GM12878 (cell line): ENCODE results near the gene TPK1. TPM values are rescaled to one million over a fixed set of nuclear protein-coding genes. Genes with fewer than 3 reads are reported as not detected.

Experiments used
- ATAC-seq: fragments of 200-7000 bp; cut with Tn5 transposase; 3 replicates; pipeline ENCODE4 v1.9.1; 2020; ENCODE audit warnings: mild to moderate bottlenecking, moderate library complexity
- BruUV-seq: library from RNA; stranded (reverse); fragments of 400-500 nt; replicated peaks from 2 replicates; lab custom pipeline; 2021; lab: Mats Ljungman, UMichigan
- CTCF ChIA-PET: fragments of 300-600 bp; sonication (Branson Sonifier 250); formaldehyde crosslinking; extraction: SDS; loops from one replicate; lab custom pipeline; 2021; ENCODE audit warnings: inconsistent platforms; lab: Yijun Ruan, JAX
- POLR2A ChIA-PET: fragments of 350-600 bp; formaldehyde crosslinking; extraction: SDS; loops from one replicate; lab custom pipeline; 2021; ENCODE audit warnings: inconsistent platforms; lab: Charles Lee
- RAD21 ChIA-PET: fragments of 300-600 bp; sonication (Branson Sonifier 250); formaldehyde crosslinking; loops from one replicate; lab custom pipeline; 2023; ENCODE audit warnings: antibody characterized with exemption; ENCODE audit not compliant: unreplicated experiment; lab: Charles Lee
- SMC1A ChIA-PET: fragments of 300-600 bp; sonication (Branson Sonifier 250); formaldehyde crosslinking; loops from one replicate; lab custom pipeline; 2023; ENCODE audit not compliant: unreplicated experiment, uncharacterized antibody; lab: Charles Lee
- DNase-seq: peaks from one replicate; pipeline ENCODE4 v3.0.0-alpha.2; 2011; ENCODE audit warnings: low read depth, low spot score
- FAIRE-seq: peaks from 3 replicates; lab custom pipeline; 2011; peaks lifted over from hg19 to GRCh38; lab: Jason Lieb, UNC
- H2AFZ ChIP-seq: 2 replicates; pipeline ENCODE4 v1.6.0; 2011; ENCODE audit warnings: low read depth, low read length, control low read depth; ENCODE audit not compliant: control insufficient read depth
- H3K27ac ChIP-seq: 2 replicates; pipeline ENCODE4 v1.5.1; 2011; ENCODE audit warnings: control low read depth; ENCODE audit not compliant: control insufficient read depth, insufficient read depth
- H3K27me3 ChIP-seq, 2 experiments: replicated peaks in 1 of 2; 2 replicates each; pipeline versions ENCODE4 v1.6.0 to v1.6.1; 2011; ENCODE audit warnings: low read length in 1 of 2; ENCODE audit not compliant: control insufficient read depth in 2 of 2, insufficient read depth in 2 of 2
- H3K36me3 ChIP-seq, 2 experiments: 2 replicates each; pipeline ENCODE4 v1.5.1; 2011; ENCODE audit warnings: low read length in 1 of 2; ENCODE audit not compliant: control insufficient read depth in 2 of 2, insufficient read depth in 2 of 2
- H3K4me1 ChIP-seq: 2 replicates; pipeline ENCODE4 v1.6.1; 2011; ENCODE audit warnings: mild to moderate bottlenecking, low read length, moderate library complexity, mixed read lengths; ENCODE audit not compliant: control insufficient read depth, insufficient read depth
- H3K4me2 ChIP-seq: 2 replicates; pipeline ENCODE4 v1.6.0; 2011; ENCODE audit warnings: control low read depth; ENCODE audit not compliant: control insufficient read depth, insufficient read depth
- H3K4me3 ChIP-seq: fragments of 200-600 bp; sonication (generic); 2 replicates; pipeline ENCODE4 v1.5.1; 2016
- H3K79me2 ChIP-seq: 2 replicates; pipeline ENCODE4 v1.6.0; 2011; ENCODE audit warnings: low read length; ENCODE audit not compliant: control insufficient read depth, insufficient read depth
- H3K9ac ChIP-seq: 2 replicates; pipeline ENCODE4 v1.8.0; 2011; ENCODE audit warnings: low read length, control low read depth, mixed read lengths; ENCODE audit not compliant: control insufficient read depth, insufficient read depth
- H3K9me3 ChIP-seq: replicated peaks from 3 replicates; pipeline ENCODE4 v1.5.1; 2011; ENCODE audit warnings: mild to moderate bottlenecking, low read length; ENCODE audit not compliant: control insufficient read depth, insufficient read depth
- H4K20me1 ChIP-seq: 2 replicates; pipeline ENCODE4 v1.6.0; 2011; ENCODE audit not compliant: control insufficient read depth, insufficient read depth
- ESRRA ChIP-seq: IDR thresholded peaks from 2 replicates; pipeline ENCODE4 v1.6.1; 2012; ENCODE audit warnings: mild to moderate bottlenecking, low read length, improper control_type of control experiment
- PAX5 ChIP-seq: IDR thresholded peaks from 2 replicates; pipeline ENCODE4 v1.6.1; 2011; ENCODE audit warnings: low read depth, low read length, borderline replicate concordance
- SMAD5 ChIP-seq: IDR thresholded peaks from 2 replicates; pipeline ENCODE4 v1.6.1; 2016; ENCODE audit warnings: antibody characterized with exemption, low read depth
- SREBF1 ChIP-seq: IDR thresholded peaks from 2 replicates; pipeline ENCODE4 v1.6.1; 2012; ENCODE audit warnings: mild to moderate bottlenecking, low read length
- ZBTB40 ChIP-seq: fragments of 450-650 bp; IDR thresholded peaks from 2 replicates; pipeline ENCODE4 v1.6.1; 2016; ENCODE audit warnings: mild to moderate bottlenecking, moderate library complexity, borderline replicate concordance
- WGBS: methylation state at CpG from one replicate; pipeline ENCODE4 v1.1.6; 2016; ENCODE audit warnings: low lambda C conversion rate; ENCODE audit not compliant: insufficient replicate concordance, insufficient coverage; ENCODE audit errors: missing lambda C conversion rate; 5-methylcytosine and 5-hydroxymethylcytosine counted together
- in situ Hi-C: fragments of 300-500 bp; cut with MboI; formaldehyde crosslinking; loops from 9 replicates; pipeline ENCODE4 v1.14.3; 2018; ENCODE audit warnings: mixed read lengths
- intact Hi-C: fragments of 100-400 bp; cut with micrococcal nuclease; formaldehyde crosslinking; loops from one replicate; pipeline ENCODE4 v1.14.2; 2022; ENCODE audit not compliant: unreplicated experiment
- polyA plus RNA-seq, 11 experiments: library from polyadenylated mRNA; depleted of rRNA in 4 of 11; unstranded in 6 of 11; stranded (reverse) in 5 of 11; fragments of >200 nt; fragmentation: Nextera tagmentation in 4 of 11; fragmentation: Illumina TruSeq in 1 of 11; extraction: Ambion mirVana in 4 of 11; extraction: Trizol in 1 of 11; gene quantifications; 1 replicate in 1 of 11; 2 replicates in 10 of 11; pipeline versions ENCODE4 v1.2.1 to v1.2.3, GENCODE V29; 2011 to 2016; ENCODE audit warnings: inconsistent platforms in 2 of 11, missing spikeins in 2 of 11, low read depth in 1 of 11
- total RNA-seq, 4 experiments: library from RNA; depleted of rRNA in 3 of 4; stranded (reverse); fragments of >200 nt in 3 of 4; fragmentation: Illumina TruSeq in 1 of 4; extraction: Trizol in 1 of 4; gene quantifications; 2 replicates each; pipeline versions ENCODE4 v1.2.1 to v1.2.3, GENCODE V29; 2013 to 2021

TPK1 gene
- total and polyA plus RNA-seq, 10 of the 15 experiments (the other 5 are each of a cell fraction or from before 2014, with no cell fraction given), result 7.1 to 19.0 (median 9.3) TPM

- SMC1A ChIA-PET, result interaction anchor here (1.1 kb wide), 1 partner anchor 11 kb away, joined by 5 read pairs; no protein-coding TSS in a partner anchor
- ATAC-seq, result no peak
- Histone ChIP-seq H3K4me2 (no peak overlapping the region), H3K27ac (no peak overlapping the region), H3K9me3 (peaks cover 2% of the 10 kb centered on the region; the same call in 1 of the 3 replicates), H3K4me3 (no peak overlapping the region), H3K27me3 (no peaks in the 10 kb centered on the region), H4K20me1 (no peaks in the 10 kb centered on the region), H3K36me3 (no peaks in the 10 kb centered on the region), H3K79me2 (no peaks in the 10 kb centered on the region; the same call in 1 of the 2 replicates), H3K4me1 (peaks cover 47% of the 10 kb centered on the region), H3K9ac (no peak overlapping the region), H2AFZ (no peak overlapping the region)
- BruUV-seq, result no TSS peak
- DNase-seq, result no peak
- in situ Hi-C loops (no loop called here), intact Hi-C loops (no loop called here)
- 87% methylated on average over 3 of the region's 3 CpGs for WGBS
- no peak for TF ChIP-seq SREBF1
- TF ChIP-seq ESRRA, result no peak
- no peak for TF ChIP-seq ZBTB40
- TF ChIP-seq SMAD5, result no peak
- no peak for TF ChIP-seq PAX5
- POLR2A ChIA-PET, result interaction anchor here (0.6 to 1.1 kb wide), 2 partner anchors 12 to 1533 kb away, joined by 4 to 5 read pairs; partner anchors contain the start of gene TPK1
- FAIRE-seq, result no peak
- RAD21 ChIA-PET, result interaction anchor here (0.6 to 1.2 kb wide), 3 partner anchors 10 to 84 kb away, joined by 3 to 4 read pairs (median 3); no protein-coding TSS in a partner anchor
- CTCF ChIA-PET, result interaction anchor here (1.0 kb wide), 1 partner anchor 12 kb away, joined by 6 read pairs; no protein-coding TSS in a partner anchor
Observed at GRCh38 chr7:144824360-144824759, 11.5 kb downstream of the TPK1 start.
